ENCODE results near the gene BACH1. TPM values are rescaled to one million over a fixed set of nuclear protein-coding genes. Genes with fewer than 3 reads are reported as not detected.

The BACH1 gene
- total RNA-seq, 2 donors from 2014 or later = 55.6 to 64.2 TPM

DNA sequence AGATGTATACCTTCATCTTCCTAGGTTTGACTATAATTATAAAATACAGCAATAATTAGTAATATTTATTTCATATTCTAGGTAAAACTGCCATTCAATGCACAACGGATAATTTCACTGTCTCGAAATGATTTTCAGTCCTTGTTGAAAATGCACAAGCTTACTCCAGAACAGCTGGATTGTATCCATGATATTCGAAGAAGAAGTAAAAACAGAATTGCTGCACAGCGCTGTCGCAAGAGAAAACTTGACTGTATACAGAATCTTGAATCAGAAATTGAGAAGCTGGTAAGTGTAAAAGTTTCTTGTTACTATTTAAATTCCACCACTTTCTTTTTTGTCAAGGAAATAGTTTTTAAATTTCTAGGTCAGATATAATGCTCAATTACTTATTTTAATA is 30.7 kb downstream of the BACH1 start:
- Mint-ChIP-seq H3K27ac (no peak overlapping the region), H3K4me3 (no peak overlapping the region)

DNA sequence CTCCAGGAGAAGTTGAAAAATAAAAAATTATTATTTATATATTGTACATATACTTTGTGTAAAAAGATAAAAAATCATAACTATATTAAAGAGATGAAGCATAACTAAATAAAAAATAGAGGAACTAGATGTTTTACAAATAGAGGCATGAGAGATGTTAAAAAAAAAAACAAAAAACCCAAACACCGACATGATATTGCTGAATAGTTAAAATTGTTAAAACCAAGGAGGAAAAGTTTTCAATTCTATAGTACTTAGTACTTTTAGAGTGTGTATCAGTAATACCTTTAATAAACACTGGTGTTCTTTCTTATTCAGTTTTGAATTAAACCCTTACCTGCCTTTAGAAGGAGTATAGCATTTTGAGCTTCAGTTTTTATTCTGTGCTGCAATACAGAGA is 32.1 kb downstream of the BACH1 start:
- Mint-ChIP-seq H3K4me3 (no peak overlapping the region), H3K4me1 (peaks cover 16% of the 10 kb centered on the region), H3K27ac (no peak overlapping the region), H3K27me3 (no peaks in the 10 kb centered on the region), H3K36me3 (ENCODE audit: low read depth) (peaks cover 11% of the 10 kb centered on the region)
- no peaks in the 10 kb centered on the region for H3K9me3 ChIP-seq (ENCODE audit: control insufficient read depth, low read length, poor library complexity, severe bottlenecking)
- ATAC-seq (no peak), DNase-seq (no peak)

More for the DNA sequence above, 30.7 kb downstream of the BACH1 start:
- H3K9me3 ChIP-seq (ENCODE audit: control insufficient read depth, low read length, poor library complexity, severe bottlenecking) = no peaks in the 10 kb centered on the region
- no peak for ATAC-seq
- DNase-seq = no peak
- Mint-ChIP-seq H3K36me3 (ENCODE audit: low read depth) (peaks cover 11% of the 10 kb centered on the region), H3K27me3 (no peaks in the 10 kb centered on the region), H3K4me1 (peaks cover 12% of the 10 kb centered on the region)

DNA sequence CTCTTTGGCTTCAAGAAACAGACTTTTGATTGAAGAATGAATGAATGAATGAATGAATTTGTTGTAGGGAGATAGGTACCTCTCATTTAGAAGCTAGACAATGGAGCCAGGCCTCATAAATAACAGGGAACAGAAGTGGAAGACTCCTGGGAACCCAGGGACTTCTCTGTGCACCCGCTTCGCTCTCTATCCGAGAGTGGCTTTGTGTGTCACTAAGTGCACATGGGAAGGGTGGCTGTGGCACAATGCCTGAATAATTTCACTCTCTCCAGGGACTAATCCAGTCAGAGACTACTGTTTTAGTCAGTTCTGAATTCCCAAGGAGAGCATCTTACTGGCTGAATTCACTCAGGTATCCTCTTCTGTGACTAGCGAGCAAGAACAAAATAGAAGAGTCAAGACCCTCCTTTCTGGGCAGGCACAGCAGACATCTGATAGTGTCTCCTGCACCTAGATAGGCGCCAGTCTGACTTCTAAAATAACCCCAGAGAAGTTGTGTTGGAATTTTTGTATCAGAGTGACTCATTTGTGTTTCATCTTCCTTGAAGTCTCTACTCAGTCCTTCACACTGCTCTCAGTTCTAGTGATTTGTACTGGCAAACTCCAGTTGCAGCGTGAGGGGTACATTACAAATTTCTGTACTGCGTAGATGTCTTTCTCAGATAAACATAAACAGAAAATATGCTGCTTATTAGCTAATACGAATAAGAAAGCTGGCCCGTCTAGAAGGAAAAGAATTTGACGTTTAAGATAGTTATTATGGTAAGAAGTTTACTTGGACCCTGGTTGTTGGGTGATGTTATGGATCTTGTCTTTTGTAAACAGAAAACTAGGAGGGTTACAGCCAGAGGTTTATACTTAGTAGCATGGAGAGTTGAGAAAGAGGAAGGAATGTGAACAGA is 34.0 kb downstream of the BACH1 start:
- H3K36me3 Mint-ChIP-seq (ENCODE audit: low read depth) = peaks cover 8% of the 10 kb centered on the region
- H3K27ac Mint-ChIP-seq = peak overlapping the region; percentile 71
- no peaks in the 10 kb centered on the region for H3K27me3 Mint-ChIP-seq
- H3K4me3 Mint-ChIP-seq = no peak overlapping the region
- no peaks in the 10 kb centered on the region for H3K9me3 ChIP-seq (ENCODE audit: control insufficient read depth, low read length, poor library complexity, severe bottlenecking)
- peaks cover 11% of the 10 kb centered on the region for H3K4me1 Mint-ChIP-seq
- no peak for ATAC-seq
- DNase-seq = no peak

DNA sequence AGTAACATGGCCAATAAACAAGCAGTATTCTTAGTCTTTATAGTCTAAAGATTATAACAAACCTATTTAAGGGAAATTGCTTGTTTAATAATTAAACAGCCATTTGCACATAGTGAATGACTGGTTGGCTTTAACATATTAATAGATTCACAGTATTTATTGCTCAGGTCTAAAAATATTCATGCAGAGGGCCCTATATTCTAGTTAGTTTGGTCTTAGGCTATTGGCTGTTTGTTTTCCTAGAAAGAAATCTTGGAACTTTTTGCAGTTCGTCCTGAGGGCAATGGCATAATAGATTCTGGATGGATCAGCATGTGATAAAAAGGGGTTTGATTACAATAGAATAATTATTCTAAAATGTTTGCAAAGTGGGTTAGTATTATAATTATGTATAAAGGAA is 34.7 kb downstream of the BACH1 start:
- Mint-ChIP-seq H3K36me3 (ENCODE audit: low read depth) (peaks cover 8% of the 10 kb centered on the region), H3K27ac (no peak overlapping the region)

DNA sequence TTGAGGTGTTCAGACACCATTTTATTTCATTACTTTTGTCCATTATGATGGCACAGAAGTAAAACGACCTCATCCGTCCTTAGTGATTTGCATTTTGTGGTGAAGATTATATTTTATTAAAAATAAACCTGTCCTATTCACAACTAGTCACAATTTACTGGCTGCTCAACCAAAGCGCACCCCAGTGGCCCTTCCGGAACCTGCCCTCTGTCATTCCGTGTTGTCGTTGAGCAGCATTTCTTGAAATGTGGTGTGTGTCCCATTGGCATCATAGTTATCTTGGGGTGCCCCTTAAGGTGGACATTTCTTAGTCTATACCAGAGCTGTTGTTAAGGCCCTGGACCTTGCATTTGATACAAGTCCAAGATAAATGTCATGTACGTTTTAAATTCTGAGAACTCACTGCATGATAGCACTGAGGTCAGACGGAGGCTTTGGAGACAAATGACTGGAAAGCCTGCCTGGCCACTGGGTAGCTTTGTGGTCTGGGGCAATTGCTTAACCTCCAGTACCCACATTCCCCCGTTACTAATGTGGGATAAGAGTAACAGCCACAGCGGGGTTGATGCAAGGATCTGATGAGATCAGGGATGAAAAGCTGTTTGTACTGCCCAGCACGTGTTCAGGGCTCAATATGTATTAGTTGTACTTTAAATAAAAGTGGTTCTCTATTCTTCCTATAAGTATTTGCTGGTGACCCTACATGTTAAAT is 36.2 kb downstream of the BACH1 start:
- H3K27ac Mint-ChIP-seq = peak overlapping the region; percentile 60
- no peak overlapping the region for H3K4me3 Mint-ChIP-seq
- H3K4me1 Mint-ChIP-seq = peaks cover 9% of the 10 kb centered on the region
- ATAC-seq = no peak
- no peaks in the 10 kb centered on the region for H3K9me3 ChIP-seq (ENCODE audit: control insufficient read depth, low read length, poor library complexity, severe bottlenecking)
- no peak for DNase-seq
- H3K27me3 Mint-ChIP-seq = no peaks in the 10 kb centered on the region
- peaks cover 4% of the 10 kb centered on the region for H3K36me3 Mint-ChIP-seq (ENCODE audit: low read depth)

More for the DNA sequence above, 34.7 kb downstream of the BACH1 start:
- no peak overlapping the region for H3K4me3 Mint-ChIP-seq
- DNase-seq = no peak
- ATAC-seq = no peak
- no peaks in the 10 kb centered on the region for H3K9me3 ChIP-seq (ENCODE audit: control insufficient read depth, low read length, poor library complexity, severe bottlenecking)
- H3K4me1 Mint-ChIP-seq = peaks cover 11% of the 10 kb centered on the region
- no peaks in the 10 kb centered on the region for H3K27me3 Mint-ChIP-seq

DNA sequence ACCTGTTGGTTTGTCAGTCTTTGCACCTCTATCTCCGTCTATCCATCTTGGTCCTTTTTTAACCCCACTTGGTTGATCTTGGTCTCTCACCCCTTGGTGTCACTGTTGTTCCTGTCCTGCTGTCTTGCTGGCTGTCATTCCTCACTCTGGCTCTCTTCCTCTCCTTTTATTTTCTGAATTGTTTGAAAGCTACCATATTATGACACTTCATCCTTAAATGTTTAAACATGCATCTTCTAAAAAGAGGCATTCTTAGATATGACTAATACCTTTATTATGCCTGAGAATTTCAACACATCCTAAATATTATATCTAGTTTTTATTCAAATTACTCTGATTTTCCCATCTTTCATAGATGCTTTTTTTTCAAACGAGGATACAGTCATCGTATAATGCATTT is 37.0 kb downstream of the BACH1 start:
- H3K36me3 Mint-ChIP-seq (ENCODE audit: low read depth) = peaks cover 4% of the 10 kb centered on the region
- ATAC-seq = no peak

DNA sequence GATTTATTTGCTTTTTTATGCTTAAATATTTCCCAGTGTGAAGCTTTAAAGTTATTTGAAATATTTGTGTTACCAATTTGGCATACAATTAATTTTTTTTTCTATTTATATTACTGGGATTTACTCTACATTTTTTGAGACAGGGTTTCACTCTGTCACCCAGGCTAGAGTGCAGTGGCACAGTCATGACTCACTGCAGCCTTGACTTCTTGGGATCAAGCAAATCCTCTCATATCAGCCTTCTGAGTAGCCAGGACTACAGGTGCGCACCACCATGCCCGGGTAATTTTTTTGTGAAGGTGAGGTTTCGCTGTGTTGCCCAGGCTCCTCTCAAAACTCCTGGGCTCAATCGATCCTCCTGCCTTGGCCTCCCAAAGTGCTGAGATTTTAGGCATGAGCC is 39.5 kb downstream of the BACH1 start:
- no peaks in the 10 kb centered on the region for H3K9me3 ChIP-seq (ENCODE audit: control insufficient read depth, low read length, poor library complexity, severe bottlenecking)
- H3K27ac Mint-ChIP-seq = no peak overlapping the region
- no peaks in the 10 kb centered on the region for H3K36me3 Mint-ChIP-seq (ENCODE audit: low read depth)
- H3K27me3 Mint-ChIP-seq = no peaks in the 10 kb centered on the region
- no peak for ATAC-seq
- H3K4me3 Mint-ChIP-seq = no peak overlapping the region
- DNase-seq = no peak
- peaks cover 13% of the 10 kb centered on the region for H3K4me1 Mint-ChIP-seq

More for the DNA sequence above, 37.0 kb downstream of the BACH1 start:
- H3K9me3 ChIP-seq (ENCODE audit: control insufficient read depth, low read length, poor library complexity, severe bottlenecking) = no peaks in the 10 kb centered on the region
- Mint-ChIP-seq H3K27ac (no peak overlapping the region), H3K27me3 (no peaks in the 10 kb centered on the region), H3K4me3 (no peak overlapping the region), H3K4me1 (peaks cover 11% of the 10 kb centered on the region)
- no peak for DNase-seq

DNA sequence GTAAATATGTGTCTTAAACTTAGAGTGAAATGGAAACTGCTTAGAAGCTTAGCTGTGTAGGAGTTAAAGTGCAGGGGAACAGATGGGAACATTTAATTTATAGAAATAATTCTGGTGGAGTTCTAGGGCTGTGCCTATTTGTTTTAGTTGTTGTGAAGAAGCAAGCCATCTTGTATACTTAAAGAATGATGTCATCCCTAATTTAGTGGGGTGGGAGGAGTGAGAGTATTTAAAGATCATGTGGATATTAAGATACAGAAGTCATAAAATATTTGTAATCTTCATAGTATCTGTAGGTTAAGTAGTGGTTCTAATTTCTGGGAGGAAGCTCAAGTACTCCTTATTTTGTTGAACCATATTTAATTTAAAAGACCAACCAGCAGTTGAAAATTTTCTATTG is 41.5 kb downstream of the BACH1 start:
- Mint-ChIP-seq H3K4me3 (no peak overlapping the region), H3K27ac (no peak overlapping the region), H3K36me3 (ENCODE audit: low read depth) (no peaks in the 10 kb centered on the region), H3K27me3 (no peaks in the 10 kb centered on the region), H3K4me1 (peaks cover 18% of the 10 kb centered on the region)
- DNase-seq (no peak), ATAC-seq (no peak)
- H3K9me3 ChIP-seq (ENCODE audit: control insufficient read depth, low read length, poor library complexity, severe bottlenecking) = no peaks in the 10 kb centered on the region

DNA sequence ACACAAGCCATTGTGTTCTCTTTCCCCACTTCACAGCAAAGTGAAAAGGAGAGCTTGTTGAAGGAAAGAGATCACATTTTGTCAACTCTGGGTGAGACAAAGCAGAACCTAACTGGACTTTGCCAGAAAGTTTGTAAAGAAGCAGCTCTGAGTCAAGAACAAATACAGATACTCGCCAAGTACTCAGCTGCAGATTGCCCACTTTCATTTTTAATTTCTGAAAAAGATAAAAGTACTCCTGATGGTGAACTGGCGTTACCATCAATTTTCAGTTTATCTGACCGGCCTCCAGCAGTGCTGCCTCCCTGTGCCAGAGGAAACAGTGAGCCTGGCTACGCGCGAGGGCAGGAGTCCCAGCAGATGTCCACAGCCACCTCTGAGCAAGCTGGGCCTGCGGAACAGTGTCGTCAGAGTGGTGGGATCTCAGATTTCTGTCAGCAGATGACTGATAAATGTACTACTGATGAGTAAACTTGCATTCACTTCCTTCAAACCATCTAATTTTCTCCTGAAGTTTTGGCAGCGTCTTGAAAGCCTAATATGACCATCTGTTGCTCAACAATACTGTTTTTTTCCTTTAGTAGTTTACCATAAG is 43.7 kb downstream of the BACH1 start:
- DNase-seq (no peak), ATAC-seq (peak; percentile 28)
- H3K9me3 ChIP-seq (ENCODE audit: control insufficient read depth, low read length, poor library complexity, severe bottlenecking) = no peaks in the 10 kb centered on the region
- Mint-ChIP-seq H3K27ac (peak overlapping the region; percentile 56), H3K4me1 (peaks cover 17% of the 10 kb centered on the region), H3K4me3 (peak overlapping the region; percentile 28), H3K27me3 (no peaks in the 10 kb centered on the region), H3K36me3 (ENCODE audit: low read depth) (no peaks in the 10 kb centered on the region)

DNA sequence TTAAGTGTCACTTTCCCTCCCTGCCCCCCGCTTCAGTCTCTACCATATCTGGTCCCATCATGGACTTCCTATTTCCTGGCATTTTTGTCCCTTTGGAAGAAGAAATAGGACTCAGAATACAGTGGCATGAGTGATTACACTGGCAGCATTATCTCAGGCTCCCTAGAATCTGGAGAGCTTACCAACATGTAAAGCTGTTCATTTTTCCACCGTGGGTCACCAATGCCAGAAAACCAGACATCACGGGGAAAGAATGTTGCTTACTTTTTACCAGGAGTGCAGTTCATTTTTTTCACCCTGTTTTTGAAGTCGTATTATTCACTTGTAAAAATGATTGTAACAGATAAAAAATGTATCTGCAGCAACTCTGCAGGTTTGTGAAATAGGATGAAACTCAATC is 44.8 kb downstream of the BACH1 start:
- no peaks in the 10 kb centered on the region for H3K9me3 ChIP-seq (ENCODE audit: control insufficient read depth, low read length, poor library complexity, severe bottlenecking)
- Mint-ChIP-seq H3K27ac (no peak overlapping the region), H3K4me1 (peaks cover 26% of the 10 kb centered on the region), H3K4me3 (no peak overlapping the region), H3K27me3 (no peaks in the 10 kb centered on the region), H3K36me3 (ENCODE audit: low read depth) (no peaks in the 10 kb centered on the region)
- DNase-seq = no peak
- ATAC-seq = no peak

DNA sequence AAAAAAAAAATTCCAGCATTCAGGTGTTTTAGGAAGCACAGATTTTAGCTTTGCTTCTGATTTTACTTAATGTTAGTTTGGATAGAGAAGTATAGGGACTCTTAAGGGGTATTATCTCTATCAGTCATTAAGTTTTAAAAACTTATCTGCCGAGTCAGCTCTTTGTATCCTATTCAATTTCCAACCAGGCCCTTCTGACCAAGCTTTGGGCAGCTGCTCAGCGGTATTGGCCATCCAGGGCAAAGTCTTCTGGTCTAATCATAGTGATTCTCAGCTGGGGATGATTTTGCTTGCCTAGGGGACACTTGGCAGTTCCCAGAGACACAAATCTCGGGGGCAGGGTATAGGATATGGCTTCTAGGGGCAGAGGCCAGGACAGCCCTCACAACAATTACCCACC is 47.6 kb downstream of the BACH1 start:
- Mint-ChIP-seq H3K4me3 (no peak overlapping the region), H3K27me3 (no peaks in the 10 kb centered on the region), H3K4me1 (peaks cover 23% of the 10 kb centered on the region), H3K36me3 (ENCODE audit: low read depth) (peaks cover 2% of the 10 kb centered on the region), H3K27ac (peak overlapping the region; percentile 75)
- DNase-seq (no peak), ATAC-seq (no peak)
- H3K9me3 ChIP-seq (ENCODE audit: control insufficient read depth, low read length, poor library complexity, severe bottlenecking) = no peaks in the 10 kb centered on the region

DNA sequence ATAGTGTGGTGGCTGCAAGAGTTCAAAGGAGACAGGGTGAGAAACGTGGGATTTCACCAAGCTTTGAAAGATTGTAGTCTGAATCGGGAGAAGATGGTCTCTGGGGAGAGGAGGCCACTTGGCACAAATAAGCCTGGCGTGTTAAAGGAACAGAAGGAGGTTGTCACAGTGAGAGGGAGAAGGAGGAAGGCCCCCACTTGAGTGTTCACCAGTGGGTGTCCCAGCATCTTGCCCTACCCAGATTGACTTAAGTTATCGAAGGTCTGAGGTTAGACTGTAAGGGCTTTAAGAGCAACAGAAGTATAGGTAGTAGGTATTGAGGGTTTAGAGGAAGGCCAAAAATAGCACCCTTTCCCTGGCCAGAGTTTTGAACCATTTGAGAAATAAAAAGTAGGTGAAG is 48.0 kb downstream of the BACH1 start:
- Mint-ChIP-seq H3K27ac (peak overlapping the region; percentile 75), H3K36me3 (ENCODE audit: low read depth) (peaks cover 5% of the 10 kb centered on the region), H3K4me1 (peaks cover 23% of the 10 kb centered on the region), H3K4me3 (peak overlapping the region; percentile 41), H3K27me3 (no peaks in the 10 kb centered on the region)
- no peaks in the 10 kb centered on the region for H3K9me3 ChIP-seq (ENCODE audit: control insufficient read depth, low read length, poor library complexity, severe bottlenecking)
- no peak for ATAC-seq
- DNase-seq = no peak

DNA sequence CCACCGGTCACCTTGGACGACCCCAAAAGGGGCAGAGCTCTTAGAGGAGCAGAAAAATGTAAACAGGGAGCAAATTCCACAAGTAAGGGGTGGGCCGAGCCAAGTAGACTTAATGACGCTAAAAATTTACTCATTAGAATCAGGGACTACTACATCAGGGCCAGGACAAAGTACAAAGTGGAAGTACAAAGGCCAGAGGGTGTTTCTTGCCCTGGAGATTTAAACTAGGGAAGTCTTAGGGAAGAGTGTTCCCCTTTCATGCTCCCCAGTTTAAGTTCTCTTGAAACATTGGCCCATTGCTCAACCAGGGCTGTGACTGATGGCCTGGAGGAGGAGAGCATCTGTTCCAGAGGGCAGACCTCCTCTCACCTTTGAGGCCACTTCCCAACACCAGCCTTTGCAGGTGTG is 48.6 kb downstream of the BACH1 start:
- Mint-ChIP-seq H3K36me3 (ENCODE audit: low read depth) (peaks cover 5% of the 10 kb centered on the region), H3K27ac (peak overlapping the region; percentile 75), H3K4me3 (no peak overlapping the region), H3K4me1 (peaks cover 18% of the 10 kb centered on the region), H3K27me3 (no peaks in the 10 kb centered on the region)
- ATAC-seq (no peak), DNase-seq (no peak)
- no peaks in the 10 kb centered on the region for H3K9me3 ChIP-seq (ENCODE audit: control insufficient read depth, low read length, poor library complexity, severe bottlenecking)
